ENCODE results near the gene RRP15.

GRCh38 chr1:218377143-218377660 lies 92.1 kb downstream of the RRP15 start:
- TF ChIP-seq CTCF (IDR thresholded peaks at IDR 0.05) = no peak
- TF ChIP-seq POLR2A (IDR thresholded peaks at IDR 0.05) = no peak
- TF ChIP-seq POLR2AphosphoS5 (IDR thresholded peaks at IDR 0.05) = peak; percentile 49

Measured in prostate gland (tissue), 2 donors.